Stimulated activated CD4-positive, alpha-beta T cell treated with anti-CD3 and anti-CD28 coated beads, Interleukin-15, amount 100 ng/mL, for 1 hour (primary cell): Measurements from ENCODE around the gene C6orf136.

Experiments used
- DNase-seq, 2 donors: peaks; one replicate each; pipeline ENCODE4 v3.0.0-alpha.2; 2020; ENCODE audit warnings: low read depth in 1 of 2, low spot score in 1 of 2

Gene C6orf136

GRCh38 chr6:30686009-30686907 is 39.3 kb downstream of the C6orf136 start, which contains the start of gene PPP1R18:
TSS of gene PPP1R18 (minus strand) at chr6:30686645. CDS start at chr6:30686018, 627 bp downstream.
- DNase-seq, result peak; percentile 79 to 84

- DNase-seq, result peak; percentile 61 to 70
These were observed 40.1 kb downstream of the C6orf136 start for GRCh38 chr6:30686908-30687658.

- no peak for DNase-seq
These were observed 40.9 kb downstream of the C6orf136 start for GRCh38 chr6:30687659-30688431.

- no peak for DNase-seq
These were observed 41.6 kb downstream of the C6orf136 start for GRCh38 chr6:30688569-30688968.

- no peak for DNase-seq
These were observed 42.3 kb downstream of the C6orf136 start for GRCh38 chr6:30689022-30689865.

- DNase-seq, result no peak
These were observed 43.1 kb downstream of the C6orf136 start for GRCh38 chr6:30689985-30690384.

- DNase-seq, result peak; percentile 52 to 71
These were observed 43.7 kb downstream of the C6orf136 start, which contains the start of gene NRM for GRCh38 chr6:30690403-30691207. TSS of gene NRM (minus strand) at chr6:30690984. CDS start at chr6:30690974, 10 bp downstream.

- no peak for DNase-seq
These were observed 44.4 kb downstream of the C6orf136 start for GRCh38 chr6:30691208-30691847.

GRCh38 chr6:30696432-30696831 is 49.5 kb downstream of the C6orf136 start:
- DNase-seq, result no peak

- no peak for DNase-seq
These were observed 53.4 kb downstream of the C6orf136 start for GRCh38 chr6:30700340-30700739.
